CD14-positive monocyte (primary cell): ENCODE results near the gene GALR2. TPM values are rescaled to one million over a fixed set of nuclear protein-coding genes. Genes with fewer than 3 reads are reported as not detected.

Experiments
- DNase-seq, 3 donors: peaks; one replicate each; pipeline ENCODE4 v3.0.0-alpha.2; 2011 to 2022
- H2AFZ ChIP-seq: 2 replicates; pipeline ENCODE4 v1.6.0; 2012; ENCODE audit warnings: mild to moderate bottlenecking, low read depth, low read length, inconsistent platforms; ENCODE audit not compliant: insufficient read depth, poor library complexity, severe bottlenecking
- H3K27ac ChIP-seq, 2 donors: 1 replicate in 1 of 2; 2 replicates in 1 of 2; pipeline ENCODE4 v1.5.1; 2012 to 2013; ENCODE audit warnings: low read length in 2 of 2, control low read depth in 1 of 2, inconsistent platforms in 1 of 2, low read depth in 1 of 2, mild to moderate bottlenecking in 1 of 2
- H3K27me3 ChIP-seq, 2 donors: one replicate each; pipeline versions ENCODE4 v1.6.0 to v1.6.1; 2011 to 2013; ENCODE audit warnings: low read length in 2 of 2; ENCODE audit not compliant: control insufficient read depth in 2 of 2, insufficient read depth in 2 of 2
- H3K36me3 ChIP-seq, 2 donors: replicated peaks in 1 of 2; 1 replicate in 1 of 2; 2 replicates in 1 of 2; pipeline versions ENCODE4 v1.5.1 to v1.6.1; 2012 to 2013; ENCODE audit warnings: low read length in 2 of 2, control low read depth in 1 of 2, inconsistent platforms in 1 of 2, mild to moderate bottlenecking in 1 of 2; ENCODE audit not compliant: insufficient read depth in 2 of 2, control insufficient read depth in 1 of 2
- H3K4me1 ChIP-seq, 2 donors: 1 replicate in 1 of 2; 2 replicates in 1 of 2; pipeline versions ENCODE4 v1.5.1 to v1.6.1; 2012 to 2013; ENCODE audit warnings: low read length in 2 of 2, control low read depth in 1 of 2, inconsistent platforms in 1 of 2, mild to moderate bottlenecking in 1 of 2, moderate library complexity in 1 of 2; ENCODE audit not compliant: insufficient read depth in 2 of 2, control insufficient read depth in 1 of 2
- H3K4me2 ChIP-seq: replicated peaks from 2 replicates; pipeline ENCODE3; 2012; ENCODE audit warnings: low read length, moderate library complexity, mild to moderate bottlenecking; ENCODE audit not compliant: poor library complexity, severe bottlenecking; ENCODE audit errors: extremely low read depth
- H3K4me3 ChIP-seq, 3 experiments: fragments of 200-600 bp in 1 of 3; sonication (generic) in 1 of 3; replicated peaks in 1 of 3; 1 replicate in 2 of 3; 2 replicates in 1 of 3; pipeline ENCODE4 v1.5.1; 2011 to 2013; ENCODE audit warnings: low read length in 3 of 3, mild to moderate bottlenecking in 3 of 3, control low read depth in 2 of 3, low read depth in 2 of 3, inconsistent platforms in 1 of 3, moderate library complexity in 1 of 3
- H3K79me2 ChIP-seq: 2 replicates; pipeline ENCODE4 v1.6.0; 2012; ENCODE audit warnings: mild to moderate bottlenecking, control low read depth, inconsistent platforms, low read length, moderate library complexity; ENCODE audit not compliant: insufficient read depth
- H3K9ac ChIP-seq: 2 replicates; pipeline ENCODE4 v1.6.0; 2017; ENCODE audit warnings: low read length, mild to moderate bottlenecking; ENCODE audit not compliant: insufficient read depth, poor library complexity, severe bottlenecking
- H3K9me3 ChIP-seq, 2 donors: replicated peaks in 1 of 2; 1 replicate in 1 of 2; 2 replicates in 1 of 2; pipeline versions ENCODE4 v1.5.1 to v1.6.1; 2012 to 2013; ENCODE audit warnings: low read length in 2 of 2, control low read depth in 1 of 2; ENCODE audit not compliant: control insufficient read depth in 1 of 2, insufficient read depth in 1 of 2
- H4K20me1 ChIP-seq: 2 replicates; pipeline ENCODE4 v1.6.0; 2012; ENCODE audit warnings: mild to moderate bottlenecking, low read length, control low read depth, moderate library complexity; ENCODE audit not compliant: insufficient read depth
- H3K27ac Mint-ChIP-seq, 7 donors: one replicate each; pipeline ENCODE4 v1.8.0; 2020; ENCODE audit warnings: mild to moderate bottlenecking in 7 of 7, mixed read lengths in 7 of 7, moderate library complexity in 6 of 7, inconsistent platforms in 2 of 7
- H3K27me3 Mint-ChIP-seq, 3 donors: one replicate each; pipeline ENCODE4 v1.8.0; 2021 to 2022; ENCODE audit warnings: low read depth in 3 of 3, mild to moderate bottlenecking in 3 of 3, mixed read lengths in 3 of 3, moderate library complexity in 3 of 3, inconsistent platforms in 1 of 3
- H3K36me3 Mint-ChIP-seq, 2 donors: one replicate each; pipeline ENCODE4 v1.8.0; 2020; ENCODE audit warnings: mixed read lengths in 2 of 2, inconsistent platforms in 1 of 2, mild to moderate bottlenecking in 1 of 2
- H3K4me1 Mint-ChIP-seq: one replicate; pipeline ENCODE4 v1.8.0; 2020; ENCODE audit warnings: mild to moderate bottlenecking, mixed read lengths
- H3K4me3 Mint-ChIP-seq, 2 donors: one replicate each; pipeline ENCODE4 v1.8.0; 2020; ENCODE audit warnings: mild to moderate bottlenecking in 2 of 2, mixed read lengths in 2 of 2, moderate library complexity in 1 of 2
- H3K9me3 Mint-ChIP-seq, 7 donors: one replicate each; pipeline ENCODE4 v1.8.0; 2020 to 2022; ENCODE audit warnings: mixed read lengths in 7 of 7, mild to moderate bottlenecking in 6 of 7, moderate library complexity in 6 of 7, inconsistent platforms in 2 of 7
- CTCF ChIP-seq: fragments of 200-600 bp; IDR thresholded peaks from one replicate; pipeline ENCODE4 v1.8.0; 2022; ENCODE audit warnings: antibody characterized with exemption, mild to moderate bottlenecking
- WGBS: methylation state at CpG from one replicate; pipeline ENCODE4 v1.1.5; 2013; ENCODE audit warnings: missing lambda C conversion rate; ENCODE audit not compliant: insufficient coverage; 5-methylcytosine and 5-hydroxymethylcytosine counted together
- intact Hi-C, 2 donors: fragments of 100-400 bp; cut with micrococcal nuclease; formaldehyde crosslinking; loops; one replicate each; pipeline versions ENCODE4 v1.15.0 to v1.15.1; 2023
- polyA plus RNA-seq, 3 donors: library from polyadenylated mRNA; depleted of rRNA in 1 of 3; unstranded in 2 of 3; stranded (reverse) in 1 of 3; fragments of 300-500 nt in 2 of 3; fragments of >200 nt in 1 of 3; fragmentation: Illumina TruSeq in 2 of 3; gene quantifications; 1 replicate in 2 of 3; 2 replicates in 1 of 3; pipeline ENCODE4 v1.2.3, GENCODE V29; 2012 to 2021

Gene GALR2
- polyA plus RNA-seq, 3 donors = 0.22 to 4.8 (median 1.1) TPM

- Mint-ChIP-seq H3K4me3 (no peak overlapping the region), H3K4me1 (peaks cover 20% of the 10 kb centered on the region)
- whole genome bisulfite sequencing = 89% methylated on average over 6 of the region's 15 CpGs
Observed at GRCh38 chr17:76026714-76027158, 47.8 kb upstream of the GALR2 start.

GRCh38 chr17:76027159-76027839 is 47.3 kb upstream of the GALR2 start, which contains the start of gene EVPL:
EVPL (minus strand) TSS chr17:76027306; CDS start chr17:76027198, 108 bp downstream.
- no peak within 1 kb of the TSS for H2AFZ ChIP-seq
- no peak for DNase-seq
- H3K27ac Mint-ChIP-seq = no peak within 1 kb of the TSS
- peaks cover 0 to 6% (median 0%) of the 10 kb centered on the region in 7 donors for H3K9me3 Mint-ChIP-seq
- intact Hi-C loops = no loop called here
- peaks cover 20% of the 10 kb centered on the region for H3K4me1 Mint-ChIP-seq
- H3K79me2 ChIP-seq = no peaks in the 10 kb centered on the region
- H3K9me3 ChIP-seq = no peaks in the 10 kb centered on the region
- no peak within 1 kb of the TSS for H3K4me3 ChIP-seq
- no peak within 1 kb of the TSS for H3K4me3 Mint-ChIP-seq
- no peak within 1 kb of the TSS for H3K4me2 ChIP-seq
- no peaks in the 10 kb centered on the region for H3K36me3 Mint-ChIP-seq
- no peaks in the 10 kb centered on the region for H3K36me3 ChIP-seq
- peaks cover 0 to 2% of the 10 kb centered on the region in 2 donors for H3K27me3 ChIP-seq
- no peak for TF ChIP-seq CTCF
- no peak within 1 kb of the TSS for H3K9ac ChIP-seq
- H3K4me1 ChIP-seq = peaks cover 7 to 10% of the 10 kb centered on the region in 2 donors
- WGBS = 95% methylated on average over 11 of the region's 24 CpGs
- H3K27ac ChIP-seq = no peak within 1 kb of the TSS
- H4K20me1 ChIP-seq = no peaks in the 10 kb centered on the region
- peaks cover 10 to 23% (median 14%) of the 10 kb centered on the region in 3 donors for H3K27me3 Mint-ChIP-seq

More at GRCh38 chr17:76026714-76027158, 47.8 kb upstream of the GALR2 start:
- Histone ChIP-seq H3K9ac (no peak overlapping the region), H3K27me3 (peaks cover 0 to 2% of the 10 kb centered on the region in 2 donors), H3K9me3 (no peaks in the 10 kb centered on the region), H2AFZ (no peak overlapping the region), H4K20me1 (no peaks in the 10 kb centered on the region), H3K79me2 (no peaks in the 10 kb centered on the region), H3K4me1 (peaks cover 7 to 10% of the 10 kb centered on the region in 2 donors), H3K4me3 (no peak overlapping the region), H3K4me2 (no peak overlapping the region), H3K27ac (no peak overlapping the region), H3K36me3 (no peaks in the 10 kb centered on the region)
- no peak overlapping the region for H3K27ac Mint-ChIP-seq
- H3K9me3 Mint-ChIP-seq = peaks cover 0 to 6% (median 0%) of the 10 kb centered on the region in 7 donors
- TF ChIP-seq CTCF = no peak
- intact Hi-C loops = no loop called here
- DNase-seq = no peak
- no peaks in the 10 kb centered on the region for H3K36me3 Mint-ChIP-seq
- H3K27me3 Mint-ChIP-seq = peaks cover 9 to 27% (median 14%) of the 10 kb centered on the region in 3 donors
